ENCODE data around the gene MBOAT2.

Gene MBOAT2

GRCh38 chr2:9001778-9002177, 1.7 kb downstream of the MBOAT2 start:
- CTCF ChIA-PET: interaction anchor here (0.7 kb wide), 1 partner anchor 11 kb away, joined by 3 read pairs; no protein-coding TSS in a partner anchor
- POLR2A ChIA-PET: no interaction called here
- TF ChIP-seq CTCF (IDR thresholded peaks at IDR 0.05; ENCODE audit: control extremely low read depth, extremely low read depth, low read depth, missing control alignments): no peak
- no peak for DNase-seq (ENCODE audit: extremely low spot score)

- TF ChIP-seq CTCF (IDR thresholded peaks at IDR 0.05; ENCODE audit: control extremely low read depth, extremely low read depth, low read depth, missing control alignments): no peak
- DNase-seq (ENCODE audit: extremely low spot score): no peak
- ChIA-PET POLR2A (no interaction called here), CTCF (interaction anchor here (0.7 kb wide), 1 partner anchor 11 kb away, joined by 3 read pairs; no protein-coding TSS in a partner anchor)
Measured at GRCh38 chr2:9001229-9001628, 2.3 kb downstream of the MBOAT2 start.

- POLR2A ChIA-PET: no interaction called here
- CTCF ChIA-PET: no interaction called here
- no peak for DNase-seq (ENCODE audit: extremely low spot score)
- no peak for TF ChIP-seq CTCF (IDR thresholded peaks at IDR 0.05; ENCODE audit: control extremely low read depth, extremely low read depth, low read depth, missing control alignments)
Measured at GRCh38 chr2:9000442-9000841, 3.0 kb downstream of the MBOAT2 start.

- DNase-seq (ENCODE audit: extremely low spot score): no peak
- ChIA-PET POLR2A (no interaction called here), CTCF (no interaction called here)
- TF ChIP-seq CTCF (IDR thresholded peaks at IDR 0.05; ENCODE audit: control extremely low read depth, extremely low read depth, low read depth, missing control alignments): no peak
Measured at GRCh38 chr2:8999797-9000196, 3.7 kb downstream of the MBOAT2 start.

GRCh38 chr2:8999102-8999446, 4.4 kb downstream of the MBOAT2 start:
- CTCF ChIA-PET: interaction anchor here (0.7 kb wide), 1 partner anchor 10 kb away, joined by 3 read pairs; no protein-coding TSS in a partner anchor
- no peak for DNase-seq (ENCODE audit: extremely low spot score)
- POLR2A ChIA-PET: no interaction called here
- TF ChIP-seq CTCF (IDR thresholded peaks at IDR 0.05; ENCODE audit: control extremely low read depth, extremely low read depth, low read depth, missing control alignments): no peak

GRCh38 chr2:8998418-8999101, 4.9 kb downstream of the MBOAT2 start:
- DNase-seq (ENCODE audit: extremely low spot score): no peak
- CTCF ChIA-PET: interaction anchor here (0.7 kb wide), 1 partner anchor 10 kb away, joined by 3 read pairs; no protein-coding TSS in a partner anchor
- no peak for TF ChIP-seq CTCF (IDR thresholded peaks at IDR 0.05; ENCODE audit: control extremely low read depth, extremely low read depth, low read depth, missing control alignments)
- POLR2A ChIA-PET: no interaction called here

All from GM10248 (cell line).